NCI-H774 (cell line): ENCODE data around the gene SUN2.

ENCODE experiments used
- DNase-seq: peaks from one replicate; lab custom pipeline; 2025; lab: John Stamatoyannopoulos, UW

SUN2 gene

DNA sequence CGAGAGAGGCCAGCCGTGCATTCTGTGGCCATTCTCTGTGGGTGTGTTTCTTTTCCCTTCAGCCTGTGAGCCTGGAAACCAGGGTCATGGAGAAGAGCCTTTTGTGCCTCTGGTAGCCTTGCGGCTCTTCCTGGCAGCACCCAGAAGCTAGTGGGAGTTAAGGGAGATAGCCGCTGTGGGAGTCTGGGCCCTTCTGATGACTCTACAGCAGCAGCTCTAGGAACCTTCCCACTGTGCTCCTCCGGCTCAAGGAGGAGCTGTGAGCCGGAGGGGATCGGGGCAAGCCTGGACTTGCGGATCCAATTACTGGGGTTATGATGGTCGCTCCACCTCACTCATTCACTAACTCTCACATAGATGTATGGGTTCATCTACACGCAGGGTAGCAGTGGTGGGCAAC is 39.5 kb downstream of the SUN2 start:
- no peak for DNase-seq

DNA sequence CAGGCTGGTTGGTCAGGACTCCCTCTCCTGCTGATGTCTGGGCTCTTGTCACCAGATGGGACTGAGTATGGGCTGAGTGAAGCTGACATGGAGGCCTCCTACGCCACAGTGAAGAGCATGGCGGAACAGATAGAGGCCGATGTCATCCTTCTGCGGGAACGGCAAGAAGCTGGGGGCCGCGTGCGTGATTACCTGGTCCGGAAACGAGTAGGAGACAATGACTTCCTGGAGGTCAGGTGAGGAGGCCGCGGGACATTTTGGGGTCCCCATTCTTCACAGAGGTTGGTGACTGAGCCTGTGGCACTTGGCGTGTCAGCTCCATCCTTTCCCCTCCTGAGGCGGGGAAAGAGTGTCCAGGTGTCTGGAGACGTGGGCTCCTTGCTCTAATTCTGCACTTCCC is 39.9 kb downstream of the SUN2 start:
- no peak for DNase-seq

DNA sequence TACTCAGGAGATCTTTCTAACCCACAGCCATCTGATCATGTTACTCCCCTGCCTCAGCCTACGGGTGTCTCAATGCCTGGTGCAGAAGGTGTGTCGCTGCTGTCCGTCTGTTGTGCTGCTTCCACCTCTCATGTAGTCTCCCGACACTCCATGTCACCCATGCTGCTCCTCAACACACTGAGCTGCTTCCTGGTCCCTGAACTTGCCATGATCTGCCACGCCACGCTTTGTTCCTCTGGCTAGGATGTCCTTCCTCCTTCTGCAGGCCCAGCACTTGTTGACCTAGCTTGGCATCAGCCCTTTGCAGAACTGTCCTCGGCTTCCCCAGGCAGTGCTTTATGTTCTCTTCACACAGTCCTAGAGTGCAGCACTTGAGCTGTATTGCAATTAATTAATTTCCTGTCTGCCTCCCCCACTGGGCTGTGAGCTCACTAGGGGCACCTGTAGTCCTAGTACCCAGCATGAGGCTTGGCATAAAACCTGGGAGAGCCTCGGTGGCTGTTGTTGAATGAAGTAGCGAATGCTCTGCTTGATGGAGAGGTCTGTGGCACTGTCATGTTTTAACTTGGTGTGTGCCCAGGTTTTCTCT is 40.5 kb downstream of the SUN2 start:
- DNase-seq: peak; percentile 5

DNA sequence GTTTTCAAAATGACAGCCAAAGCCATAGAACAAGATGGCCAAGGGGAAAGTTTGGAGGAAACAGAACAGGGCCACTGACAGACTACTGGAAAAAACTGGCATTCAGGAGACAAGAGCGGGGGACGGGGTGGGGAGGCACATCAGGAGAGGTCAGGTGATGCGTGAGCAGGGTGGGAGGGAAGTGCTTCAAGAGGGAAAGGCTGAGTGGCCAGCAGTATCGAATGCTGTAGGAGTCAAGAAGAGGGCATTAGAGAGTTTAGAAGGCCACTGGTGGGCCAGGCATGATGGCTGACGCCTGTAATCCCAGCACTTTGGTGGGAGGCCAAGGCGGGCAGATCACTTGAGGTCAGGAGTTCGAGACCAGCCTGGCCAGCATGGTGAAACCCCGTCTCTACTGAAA is 41.9 kb downstream of the SUN2 start:
- no peak for DNase-seq

DNA sequence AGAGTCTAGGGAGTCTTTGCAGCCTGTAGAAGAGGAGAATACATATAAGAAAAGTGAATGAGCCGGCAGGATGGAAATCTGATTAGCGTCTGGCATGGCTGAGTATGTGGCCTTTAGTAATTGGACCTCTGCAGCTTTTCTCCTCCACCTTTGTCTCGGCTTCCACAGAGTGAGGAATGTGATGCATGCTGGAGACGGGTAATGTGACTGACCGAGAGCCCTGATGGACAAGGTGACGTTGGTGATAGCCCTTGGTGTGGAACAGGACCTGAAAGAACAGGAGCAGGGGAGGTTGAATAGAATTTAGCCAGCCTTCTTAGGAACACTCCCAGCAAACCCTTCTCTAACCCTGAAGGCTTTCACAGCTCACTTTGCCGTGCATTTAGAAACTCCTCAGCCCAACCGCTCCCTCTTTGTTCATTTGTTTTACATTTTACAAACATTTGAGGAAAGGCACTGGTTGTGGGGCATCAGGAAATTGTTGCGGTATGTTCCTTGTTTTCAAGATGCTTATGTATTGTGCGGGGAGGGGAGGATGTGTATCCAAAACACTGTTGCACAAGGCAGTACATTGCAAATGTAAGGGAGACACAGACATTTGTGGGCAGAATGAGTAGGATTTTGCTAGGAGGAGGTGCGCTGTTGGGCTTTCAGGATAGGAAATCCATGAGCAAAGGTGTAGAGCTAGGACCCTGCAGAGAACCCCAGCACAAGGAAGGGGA is 43.2 kb downstream of the SUN2 start:
- no peak for DNase-seq

DNA sequence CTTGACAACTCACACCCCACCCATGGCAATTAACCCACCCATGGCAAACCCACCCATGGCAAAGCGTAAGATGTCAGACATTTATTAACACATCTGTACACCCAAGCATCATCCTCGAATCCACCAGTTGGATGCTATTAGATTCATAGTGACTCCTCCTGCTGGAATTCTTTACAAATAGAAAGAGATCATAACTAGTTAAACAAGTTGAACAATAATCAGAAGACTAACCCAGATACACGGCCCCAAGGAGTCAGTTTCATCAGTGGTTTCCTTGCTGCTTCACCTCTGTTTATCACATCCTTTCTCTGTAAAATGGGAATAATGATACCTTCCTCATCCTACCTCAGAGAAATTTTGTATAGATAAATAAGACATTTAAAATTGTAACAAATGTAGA is 44.9 kb downstream of the SUN2 start:
- no peak for DNase-seq

DNA sequence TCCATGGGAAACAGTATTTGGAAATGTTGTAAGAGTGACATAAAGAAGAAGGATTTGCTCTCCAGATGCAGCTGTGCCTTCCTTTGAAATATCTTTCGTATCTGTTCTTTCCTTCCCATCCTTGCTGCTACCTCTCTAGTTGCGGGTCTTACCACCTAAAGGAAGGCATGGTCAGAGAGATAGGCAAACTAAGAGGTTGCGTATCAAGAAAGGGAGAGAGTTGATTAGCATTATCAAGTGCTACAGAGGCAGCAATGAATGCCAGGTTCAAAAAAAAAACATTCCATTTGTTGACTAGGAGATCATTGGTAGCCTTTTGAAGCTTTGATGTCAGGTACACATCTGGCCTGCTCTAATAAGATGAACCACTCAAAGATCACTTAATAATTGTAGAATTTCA is 45.4 kb downstream of the SUN2 start:
- no peak for DNase-seq

DNA sequence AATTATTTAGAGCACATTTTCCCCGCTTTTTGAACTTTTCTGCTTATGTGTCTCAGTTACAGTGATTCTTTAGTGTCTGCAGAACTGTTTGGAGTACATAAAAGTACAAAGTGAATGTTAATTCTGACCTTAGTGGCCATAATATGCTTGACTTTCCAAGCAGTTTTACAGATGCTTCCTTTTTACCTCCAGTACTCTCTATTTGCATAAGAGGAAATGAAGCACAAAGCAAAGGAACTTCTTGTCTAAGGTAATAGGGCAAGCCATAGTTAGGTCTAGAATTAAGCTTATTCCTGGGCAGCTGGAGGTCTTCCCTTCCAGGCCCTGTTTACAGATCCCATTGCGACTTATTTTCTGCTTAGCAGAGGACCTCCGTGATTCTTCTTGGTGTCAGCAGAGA is 46.5 kb downstream of the SUN2 start:
- no peak for DNase-seq

DNA sequence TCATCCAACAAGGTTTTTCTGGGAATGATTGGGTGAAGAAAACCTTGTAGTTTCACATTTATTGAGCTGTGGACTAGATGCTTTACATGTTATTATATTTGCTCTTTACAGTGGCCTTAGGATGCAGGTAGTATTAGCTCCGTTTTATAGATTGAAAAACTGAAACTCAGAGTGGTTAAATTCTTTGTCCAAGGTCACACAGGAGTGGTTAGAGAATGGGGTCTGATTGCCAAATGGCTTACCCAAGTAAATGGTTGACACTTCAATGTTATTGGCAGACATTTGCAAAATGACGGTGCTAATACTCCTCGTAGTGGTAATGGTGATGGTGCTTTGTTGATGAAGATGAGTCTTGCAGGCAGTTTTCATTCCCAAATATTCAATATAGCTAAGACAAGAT is 47.8 kb downstream of the SUN2 start:
- no peak for DNase-seq

DNA sequence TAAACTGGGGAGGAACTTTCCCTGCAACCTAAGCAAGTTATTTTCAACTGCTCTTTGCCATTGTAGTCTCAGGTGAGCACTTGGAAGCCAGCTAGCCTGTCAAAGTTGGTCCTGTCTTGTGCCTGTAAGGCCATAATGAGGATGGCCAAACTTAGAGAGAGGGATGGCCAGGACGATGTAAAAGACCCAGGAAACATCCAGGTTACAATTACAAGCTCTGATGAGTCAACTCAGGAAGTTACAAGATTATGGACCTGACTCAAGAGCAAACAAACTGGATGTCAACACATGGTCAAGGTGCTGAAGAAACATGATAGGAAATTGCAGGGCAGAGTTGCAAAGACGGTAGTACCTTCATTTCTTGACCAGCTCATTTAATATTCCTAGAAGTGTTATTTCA is 48.5 kb downstream of the SUN2 start:
- DNase-seq: no peak

DNA sequence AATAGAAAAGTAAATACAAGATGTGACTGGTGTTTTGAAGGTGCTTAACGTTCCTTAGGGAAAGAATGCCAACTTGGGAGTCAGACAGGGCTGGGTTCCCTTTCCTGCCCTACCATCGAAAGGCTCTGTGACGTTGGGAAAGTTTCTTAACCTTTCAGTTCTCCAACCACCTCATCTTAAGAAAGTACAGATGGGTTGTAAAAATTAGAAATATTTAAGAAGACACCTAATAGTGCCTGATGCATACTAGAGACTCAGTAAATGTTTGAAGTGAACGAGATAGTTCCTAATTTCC is 49.0 kb downstream of the SUN2 start:
- no peak for DNase-seq

DNA sequence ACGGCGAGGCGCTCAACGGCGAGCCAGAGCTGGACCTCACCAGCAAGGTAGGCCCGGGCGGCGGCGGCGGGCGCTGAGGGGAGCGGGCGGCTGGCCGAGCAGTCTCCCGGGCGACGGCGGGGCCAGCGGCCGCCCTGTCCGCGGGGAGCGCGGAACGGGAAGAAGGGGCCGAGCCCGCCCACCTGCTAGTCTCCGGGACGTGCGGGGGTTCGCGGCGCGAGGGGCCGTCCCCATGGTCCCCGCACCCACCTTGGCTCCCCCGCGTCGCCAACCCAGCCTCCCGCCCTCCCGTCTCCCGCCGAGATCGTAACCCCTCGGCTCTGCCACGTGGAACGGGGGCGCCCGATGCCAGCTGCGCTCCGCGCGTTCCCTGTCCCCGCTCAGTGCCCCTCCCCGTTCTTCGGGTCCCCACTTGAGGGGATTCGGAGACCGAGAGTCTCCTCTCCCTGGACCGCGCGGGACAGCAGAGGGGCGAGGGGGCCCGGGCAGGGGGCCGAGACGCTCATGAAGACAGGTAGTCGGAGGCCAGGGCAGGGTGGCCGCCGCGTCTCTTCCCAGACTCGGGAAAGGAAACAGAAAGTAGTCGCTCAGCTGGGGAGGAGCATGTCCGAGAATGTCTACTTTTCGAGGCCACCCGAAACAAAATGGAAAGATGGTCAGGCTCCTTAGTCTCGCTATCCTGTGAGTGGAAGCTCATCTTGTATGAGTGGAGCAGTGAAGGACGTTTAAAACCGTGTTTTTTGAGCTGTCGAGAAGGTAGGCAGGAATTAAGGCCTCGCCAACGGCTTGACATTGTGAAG is 49.5 kb downstream of the SUN2 start:
- no peak for DNase-seq

DNA sequence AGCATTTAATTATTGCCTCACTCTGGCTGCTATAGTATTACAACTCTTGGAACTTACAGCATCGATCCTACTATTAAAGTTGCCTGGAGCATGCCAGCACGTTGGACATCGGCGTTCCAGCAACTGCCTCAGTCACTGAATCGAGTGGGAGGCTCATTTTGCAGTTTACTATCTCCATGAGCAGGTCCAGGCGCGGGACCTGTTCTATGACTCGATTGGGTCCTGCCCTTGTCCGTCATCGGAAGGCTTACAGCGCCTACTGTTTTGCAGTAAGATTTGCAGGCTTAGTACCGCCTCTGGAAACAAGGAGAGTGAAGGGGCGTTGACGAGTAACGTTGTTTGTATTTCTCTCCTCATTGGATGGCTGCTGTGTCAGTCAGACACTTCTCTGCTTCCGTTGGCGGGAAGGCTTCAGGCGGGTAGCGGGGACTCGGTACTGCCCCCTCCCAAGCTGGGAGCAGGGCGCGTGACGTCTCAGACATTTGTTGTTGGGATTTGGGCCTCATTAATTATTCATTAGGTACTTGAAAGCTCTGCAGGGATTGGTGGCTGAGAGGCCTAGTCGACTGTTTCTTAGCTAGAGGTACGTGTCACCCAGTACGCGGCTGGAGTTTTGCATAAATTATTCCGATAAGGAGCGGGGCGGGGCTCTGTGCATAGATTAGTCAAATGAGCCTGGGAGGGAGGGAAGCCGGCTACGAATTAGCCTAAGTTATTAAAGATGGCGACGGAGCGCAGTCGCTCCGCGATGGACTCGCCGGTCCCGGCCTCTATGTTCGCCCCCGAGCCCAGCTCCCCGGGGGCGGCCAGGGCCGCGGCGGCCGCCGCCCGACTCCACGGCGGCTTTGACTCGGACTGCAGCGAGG is 50.3 kb downstream of the SUN2 start, which contains the start of gene GTPBP1:
TSS of gene GTPBP1 (plus strand) at position 710 of the 866 bp plus-strand sequence. CDS start at position 722, 12 bp downstream.
- peak; percentile 96 for DNase-seq

DNA sequence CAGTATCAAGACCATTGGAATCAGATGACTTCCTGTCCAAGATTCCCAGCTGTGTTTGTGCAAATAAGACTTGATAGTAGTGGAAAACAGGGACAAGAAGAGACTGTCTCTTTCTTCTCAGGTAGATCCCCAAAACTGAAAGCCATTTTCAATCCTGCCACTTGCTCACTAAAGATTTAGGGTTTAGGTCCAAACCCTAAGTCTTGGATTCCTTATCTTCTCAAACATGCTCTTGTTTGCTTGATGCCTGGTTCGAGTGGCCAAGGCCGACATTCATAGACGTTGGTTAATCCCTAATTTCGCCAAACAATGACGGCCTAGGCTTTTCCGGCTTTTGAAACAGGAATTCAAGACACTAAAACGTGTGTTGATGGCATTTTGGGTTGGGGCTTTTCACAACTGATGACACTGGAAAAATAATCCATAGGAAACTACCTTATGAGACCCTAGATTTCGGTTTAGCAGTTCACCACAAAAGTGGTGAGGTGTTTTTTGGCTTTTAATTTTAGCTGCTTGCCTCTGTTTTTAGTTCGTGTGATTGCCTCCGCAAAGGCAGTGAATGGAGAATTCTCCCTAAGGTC is 51.1 kb downstream of the SUN2 start:
- no peak for DNase-seq

DNA sequence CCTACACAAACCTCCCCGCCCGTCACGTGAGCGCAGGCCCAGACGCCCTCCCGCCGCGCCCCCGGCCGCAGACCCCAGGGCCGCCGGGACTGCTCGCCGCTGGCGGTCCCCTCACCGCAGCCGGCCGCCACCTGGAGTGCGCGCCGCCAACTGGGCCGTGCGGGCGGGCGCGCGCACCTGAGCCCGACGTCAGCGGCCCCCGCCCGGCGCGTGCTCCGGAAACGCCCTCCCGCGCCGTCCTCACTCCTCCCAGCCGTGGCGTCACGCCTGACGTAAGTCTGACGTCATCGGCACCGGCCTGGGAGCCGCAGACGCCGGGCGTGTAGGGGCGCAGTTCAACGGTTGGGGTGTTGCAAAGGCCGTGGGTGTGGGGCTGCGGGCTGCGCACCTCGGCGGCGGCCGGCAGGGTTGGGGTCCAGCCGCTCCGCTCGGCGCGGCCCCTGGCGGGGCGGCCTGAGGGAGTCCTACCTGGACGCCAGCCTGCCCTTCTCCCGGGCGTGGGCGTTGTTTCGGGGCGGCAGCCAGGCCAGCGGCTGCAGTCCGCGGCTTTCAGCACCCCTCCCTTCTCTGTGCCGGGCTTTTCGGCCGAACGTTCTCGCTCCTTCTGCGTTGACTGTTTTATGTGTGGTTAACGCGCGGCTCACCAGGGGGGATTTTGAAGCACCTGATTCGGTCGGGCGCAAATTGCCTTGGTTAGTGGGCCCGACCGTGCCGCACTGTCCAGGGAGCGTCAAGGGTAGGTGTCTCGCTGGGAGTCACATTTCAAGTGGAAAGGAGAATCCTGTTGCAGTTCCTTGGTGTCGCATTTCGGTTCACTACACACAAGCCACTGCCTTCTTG is 54.8 kb downstream of the SUN2 start, which contains the start of gene JOSD1:
TSS of gene JOSD1 (minus strand) at position 155 of the 840 bp plus-strand sequence. CDS start 956 bp downstream, outside the sequence.
- peak; percentile 86 for DNase-seq

DNA sequence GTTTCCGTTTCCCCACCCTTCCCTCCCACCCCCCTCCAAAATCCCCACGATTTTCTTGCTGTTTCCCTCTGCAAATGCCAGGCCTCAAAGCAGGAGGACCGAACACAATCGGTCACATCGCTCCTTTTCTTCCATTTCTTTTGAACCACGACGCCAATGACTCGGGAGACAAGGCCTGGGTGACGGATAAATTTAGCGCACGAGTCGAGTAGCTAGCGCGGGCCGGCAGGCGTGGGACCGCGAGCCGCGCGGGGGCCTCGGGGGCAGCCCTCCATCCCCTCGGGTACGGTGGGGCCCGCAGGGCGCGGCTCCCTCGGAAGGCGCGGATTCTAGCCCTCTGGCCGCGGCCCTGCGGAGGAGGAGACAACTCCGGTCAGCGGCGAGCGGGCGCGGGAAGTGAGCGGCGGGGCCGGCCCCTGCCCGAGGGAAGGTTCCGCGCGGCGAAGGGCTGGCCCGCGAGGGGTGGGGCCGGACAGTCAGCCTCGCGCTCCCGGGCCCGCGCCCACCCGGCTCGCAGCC is 55.5 kb downstream of the SUN2 start:
- no peak for DNase-seq

DNA sequence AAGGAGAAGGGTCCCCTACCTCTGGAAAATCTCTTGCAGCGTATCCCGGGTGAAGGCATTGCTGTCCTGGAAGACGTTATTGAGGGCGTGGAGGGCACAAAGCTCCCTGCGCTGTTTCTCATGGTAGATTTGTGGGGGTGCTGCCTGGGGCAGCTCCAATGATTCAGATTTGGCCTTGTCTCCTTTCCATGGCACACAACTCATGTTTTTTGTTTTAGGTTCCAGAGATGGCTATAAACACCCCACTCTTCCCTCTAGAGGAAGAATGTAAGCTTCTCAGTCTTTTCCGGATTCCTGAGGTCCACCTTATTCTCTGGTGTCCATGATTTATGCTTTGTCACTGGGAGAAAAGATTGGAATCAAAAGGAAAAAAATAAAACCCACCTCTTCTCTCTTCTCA is 56.0 kb downstream of the SUN2 start:
- no peak for DNase-seq

DNA sequence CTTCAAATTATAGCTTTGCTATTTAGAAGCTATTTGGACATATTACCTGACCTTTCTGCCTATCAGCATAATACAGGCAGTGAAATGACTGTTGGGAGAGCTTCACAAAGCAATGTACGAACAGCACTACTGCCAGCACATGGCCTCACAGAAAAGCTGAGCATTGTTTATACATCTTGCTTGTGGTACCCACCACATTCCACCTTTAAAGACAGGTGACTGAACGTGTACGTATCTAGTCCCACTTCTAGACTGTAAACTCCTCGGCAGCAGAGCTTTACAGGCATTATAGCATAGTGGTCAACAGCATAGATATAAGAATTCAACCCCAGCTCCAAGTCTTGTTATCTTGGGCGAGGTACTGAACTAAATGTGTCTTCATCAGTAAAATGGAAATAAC is 56.7 kb downstream of the SUN2 start:
- no peak for DNase-seq

DNA sequence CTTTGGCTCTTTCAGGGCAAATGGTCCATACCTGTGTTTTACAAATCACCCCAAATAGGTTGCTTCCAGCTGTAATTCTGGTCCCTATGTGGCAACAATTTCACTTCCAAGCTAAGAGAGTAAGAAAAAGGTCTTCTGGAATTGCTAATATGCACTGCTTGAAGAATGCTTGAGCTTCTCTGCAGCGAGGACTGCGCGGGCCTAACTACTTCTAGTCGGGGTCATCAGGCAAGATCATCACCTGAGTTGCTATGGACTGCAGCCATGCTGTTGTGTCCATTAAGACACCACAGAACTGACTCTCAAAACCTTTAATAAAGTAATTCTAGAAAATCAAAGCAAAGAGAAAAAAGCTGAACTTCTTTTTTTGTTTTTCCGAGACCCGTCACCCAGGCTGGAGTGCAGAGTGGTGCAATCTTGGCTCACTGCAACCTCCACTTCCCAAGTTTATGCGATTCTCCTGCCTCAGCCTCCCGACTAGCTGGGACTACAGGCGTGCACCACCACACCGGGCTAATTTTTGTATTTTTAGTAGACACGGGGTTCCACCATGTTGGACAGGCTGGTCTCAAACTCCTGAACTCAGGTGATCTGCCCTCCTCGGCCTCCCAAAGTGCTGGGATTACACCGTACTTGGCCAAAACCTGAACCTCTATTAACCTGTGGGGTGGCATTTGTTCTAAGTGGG is 57.2 kb downstream of the SUN2 start:
- DNase-seq: no peak

DNA sequence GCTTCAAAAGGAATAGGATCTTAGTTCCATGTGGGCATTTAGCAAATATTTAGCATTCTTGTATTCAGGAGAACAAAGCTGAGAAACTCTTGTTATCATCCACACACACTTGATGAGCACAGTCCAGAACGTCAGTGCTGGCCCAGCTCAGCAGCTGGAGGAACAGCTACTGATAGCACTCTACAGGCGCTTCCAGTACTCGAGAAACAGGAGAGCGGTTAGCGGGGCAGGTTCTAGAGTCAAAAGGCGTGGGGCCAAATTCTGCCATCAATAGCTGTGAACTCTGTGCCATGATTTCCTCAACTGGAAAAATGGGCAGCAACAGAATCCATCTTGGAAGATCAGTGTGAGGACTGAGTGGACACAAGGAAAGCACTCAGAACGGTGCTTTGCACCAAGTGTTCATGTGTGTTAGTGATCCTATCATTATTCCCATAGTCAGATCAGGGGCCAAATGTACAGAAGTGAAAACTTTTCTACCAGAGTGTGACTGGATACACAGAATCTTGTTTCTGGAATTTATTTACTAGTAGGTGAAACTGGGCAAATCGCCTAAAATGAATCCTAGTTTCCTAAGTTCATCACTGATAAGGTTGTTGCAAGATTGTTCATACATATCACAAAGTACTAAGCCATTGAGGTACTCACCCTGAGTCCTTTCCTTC is 58.2 kb downstream of the SUN2 start:
- no peak for DNase-seq
